Mononuclear cell (primary cell): Measurements from ENCODE around the gene PPP2R2C. TPM values are rescaled to one million over a fixed set of nuclear protein-coding genes. Genes with fewer than 3 reads are reported as not detected.

ENCODE experiments used
- H3K27me3 ChIP-seq: 2 replicates; pipeline ENCODE4 v1.6.0; 2011; ENCODE audit warnings: low read length, control low read depth; ENCODE audit not compliant: insufficient read depth
- H3K4me1 ChIP-seq: 2 replicates; pipeline ENCODE4 v1.5.1; 2011; ENCODE audit warnings: mild to moderate bottlenecking, low read length, control low read depth; ENCODE audit not compliant: insufficient read depth
- H3K4me3 ChIP-seq: 2 replicates; pipeline ENCODE4 v1.5.1; 2011; ENCODE audit warnings: mild to moderate bottlenecking, low read length, moderate library complexity
- H3K9me3 ChIP-seq: 2 replicates; pipeline ENCODE4 v1.5.1; 2011; ENCODE audit warnings: low read depth, mild to moderate bottlenecking, control low read depth, low read length
- total RNA-seq: library from RNA; depleted of rRNA; stranded (reverse); fragments of >200 nt; gene quantifications from one replicate; pipeline ENCODE4 v1.2.3, GENCODE V29; 2012

PPP2R2C gene
- total RNA-seq, 1 donor = not detected

DNA sequence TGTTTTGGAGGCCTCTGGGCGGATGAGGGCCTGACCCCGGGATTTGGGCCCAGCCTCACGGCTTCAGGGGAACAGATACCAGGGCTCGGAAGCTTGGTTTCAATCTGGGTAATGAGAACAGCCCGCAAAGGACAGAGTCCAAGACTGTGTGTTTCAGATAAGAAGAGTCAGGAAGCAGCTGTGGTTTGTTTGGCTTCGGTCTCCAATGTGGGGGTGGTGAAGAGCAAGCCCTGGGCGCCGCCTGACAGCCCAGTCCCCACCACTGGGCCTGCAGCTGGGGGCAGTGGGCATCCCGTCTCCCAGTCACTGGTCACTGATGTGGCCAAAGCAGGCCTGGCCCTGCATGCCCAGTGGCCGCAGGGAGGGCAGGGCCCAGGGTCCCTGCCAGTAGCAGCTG lies 193.6 kb downstream of the PPP2R2C start:
- Histone ChIP-seq H3K4me1 (peaks cover 11% of the 10 kb centered on the region), H3K9me3 (no peaks in the 10 kb centered on the region), H3K27me3 (no peaks in the 10 kb centered on the region), H3K4me3 (no peak overlapping the region)

DNA sequence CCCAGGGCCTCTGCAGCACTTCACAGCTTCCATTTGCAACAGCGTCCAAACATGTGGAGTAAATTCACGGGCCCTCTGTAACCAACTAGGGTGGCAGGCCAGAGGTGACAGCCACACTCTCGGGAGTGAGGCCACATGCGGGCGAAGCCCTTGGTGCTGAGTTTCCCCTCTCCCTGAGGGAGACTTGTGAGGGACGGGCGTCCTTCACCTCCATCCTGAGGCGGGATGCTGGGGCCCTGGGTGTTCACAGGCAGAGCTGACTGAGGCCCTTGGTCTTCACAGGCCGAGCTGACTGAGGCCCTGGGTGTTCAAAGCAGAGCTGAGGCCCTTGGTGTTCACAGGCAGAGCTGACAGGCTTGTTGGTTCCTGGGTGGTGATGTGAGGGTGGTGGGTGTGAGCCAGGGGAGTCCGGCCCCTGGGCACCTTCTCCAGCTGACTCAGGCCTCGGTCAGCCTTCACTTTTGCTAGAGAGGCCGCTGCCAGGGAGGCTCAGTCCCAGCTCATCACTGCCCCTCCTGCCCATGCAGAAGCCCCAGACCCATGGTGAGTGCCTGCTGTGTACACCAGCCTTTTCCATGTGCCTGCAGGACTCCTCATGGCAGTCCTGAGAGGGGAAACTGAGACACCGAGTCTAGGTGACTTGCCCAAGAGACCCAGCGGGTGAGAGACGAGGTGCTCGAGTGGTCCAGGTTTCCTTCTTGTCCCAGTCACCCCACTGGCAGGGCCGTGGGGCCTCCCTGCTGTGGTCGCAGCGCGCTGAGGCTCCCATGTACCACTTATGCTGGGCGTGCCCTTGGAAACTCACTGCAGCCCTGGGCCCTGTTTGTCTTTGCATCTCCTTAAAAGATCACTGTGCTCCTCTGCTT lies 194.2 kb downstream of the PPP2R2C start:
- H3K27me3 ChIP-seq = no peaks in the 10 kb centered on the region

DNA sequence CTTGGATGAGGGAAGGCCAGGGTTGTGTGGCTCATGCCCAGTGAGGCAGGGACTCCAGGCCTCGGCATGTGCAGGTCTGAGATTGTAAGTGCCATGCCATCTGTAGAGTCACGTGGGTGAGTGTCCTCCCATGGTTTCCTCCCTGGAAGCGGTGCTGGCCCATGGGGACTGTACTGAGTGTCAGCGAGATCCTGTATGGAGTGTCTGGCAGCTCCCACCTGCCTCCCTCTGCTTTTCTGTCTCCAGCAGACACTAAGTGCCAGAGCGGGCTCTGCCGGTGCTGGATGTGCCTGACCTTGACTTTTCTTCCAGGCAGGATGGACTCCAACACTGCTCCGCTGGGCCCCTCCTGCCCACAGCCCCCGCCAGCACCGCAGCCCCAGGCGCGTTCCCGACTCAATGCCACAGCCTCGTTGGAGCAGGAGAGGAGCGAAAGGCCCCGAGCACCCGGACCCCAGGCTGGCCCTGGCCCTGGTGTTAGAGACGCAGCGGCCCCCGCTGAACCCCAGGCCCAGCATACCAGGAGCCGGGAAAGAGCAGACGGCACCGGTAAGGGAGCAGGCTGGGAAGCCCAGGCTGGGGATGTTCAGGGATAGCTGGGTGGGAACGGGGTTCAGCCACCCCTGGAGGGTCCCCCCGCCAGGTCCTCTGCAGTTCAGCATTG lies 195.1 kb downstream of the PPP2R2C start:
- Histone ChIP-seq H3K4me1 (peaks cover 11% of the 10 kb centered on the region), H3K27me3 (no peaks in the 10 kb centered on the region), H3K9me3 (no peaks in the 10 kb centered on the region), H3K4me3 (no peak overlapping the region)

More for the DNA sequence above, 194.2 kb downstream of the PPP2R2C start:
- no peaks in the 10 kb centered on the region for H3K9me3 ChIP-seq
- H3K4me1 ChIP-seq = peaks cover 11% of the 10 kb centered on the region
- H3K4me3 ChIP-seq = no peak overlapping the region

DNA sequence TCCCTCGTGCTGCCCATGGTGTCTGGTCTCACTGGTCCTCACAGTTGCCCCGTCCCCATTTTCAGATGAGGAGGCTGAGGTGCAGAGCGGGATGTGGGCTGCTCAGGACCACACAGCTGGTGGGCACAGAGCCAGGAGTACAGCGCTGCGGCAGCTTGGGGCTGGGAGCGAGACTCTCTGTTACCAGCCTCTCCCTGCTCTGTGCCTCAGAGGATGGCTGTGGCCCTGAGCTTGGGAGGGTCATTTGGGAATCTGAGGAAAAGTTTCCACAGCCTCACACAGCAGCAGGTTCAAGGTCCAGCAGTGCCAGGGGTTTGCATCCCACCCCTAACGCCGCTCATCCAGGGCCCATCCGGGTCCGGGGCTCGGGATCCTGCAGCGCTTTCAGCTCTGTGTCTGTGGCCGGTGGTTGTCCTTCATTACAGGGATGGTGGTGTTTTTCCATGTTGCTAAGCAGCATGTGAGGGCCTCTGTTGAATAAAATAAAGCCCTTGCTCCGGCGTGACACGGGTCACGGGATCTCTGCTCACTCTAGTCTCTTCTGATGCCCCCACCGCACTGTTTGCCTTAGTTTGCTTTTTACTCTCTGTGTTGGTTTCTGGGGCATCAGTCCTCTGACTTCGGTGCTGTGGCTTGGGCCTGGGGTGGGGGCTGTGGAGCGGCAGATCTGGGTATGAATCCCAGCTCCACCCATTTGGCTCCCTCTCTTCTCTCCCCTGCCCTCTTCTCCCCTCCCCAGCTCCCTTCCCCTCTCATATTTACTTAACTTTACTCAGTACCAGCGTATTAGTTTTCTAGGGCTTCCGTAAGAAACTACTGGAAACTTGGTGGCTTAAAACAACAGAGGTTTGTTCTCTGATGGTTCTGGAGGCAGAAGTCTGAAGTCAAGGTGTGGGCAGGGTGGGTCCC lies 196.3 kb downstream of the PPP2R2C start:
- Histone ChIP-seq H3K27me3 (no peaks in the 10 kb centered on the region), H3K4me3 (no peak overlapping the region), H3K9me3 (no peaks in the 10 kb centered on the region), H3K4me1 (peaks cover 11% of the 10 kb centered on the region)

DNA sequence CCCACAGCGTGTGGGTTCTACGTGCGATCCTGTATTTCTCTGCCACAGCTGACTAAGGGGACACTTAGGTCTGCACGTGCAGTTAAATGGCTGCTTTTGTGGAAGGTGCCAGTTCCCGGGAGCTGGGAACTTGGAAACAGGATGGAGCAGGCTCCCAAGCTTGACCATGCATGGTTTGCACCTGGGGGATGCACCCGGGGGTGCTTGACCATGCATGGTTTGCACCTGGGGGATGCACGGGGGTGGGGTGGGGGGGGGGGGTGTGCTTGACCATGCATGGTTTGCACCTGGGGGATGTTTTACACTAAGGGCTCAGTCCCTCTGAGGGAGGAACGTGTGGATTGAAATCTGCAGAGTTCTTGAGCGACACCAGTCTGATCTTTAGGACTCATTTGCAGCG lies 197.1 kb downstream of the PPP2R2C start:
- peaks cover 7% of the 10 kb centered on the region for H3K27me3 ChIP-seq
- H3K9me3 ChIP-seq = no peaks in the 10 kb centered on the region
- H3K4me1 ChIP-seq = peaks cover 15% of the 10 kb centered on the region
- no peak overlapping the region for H3K4me3 ChIP-seq

DNA sequence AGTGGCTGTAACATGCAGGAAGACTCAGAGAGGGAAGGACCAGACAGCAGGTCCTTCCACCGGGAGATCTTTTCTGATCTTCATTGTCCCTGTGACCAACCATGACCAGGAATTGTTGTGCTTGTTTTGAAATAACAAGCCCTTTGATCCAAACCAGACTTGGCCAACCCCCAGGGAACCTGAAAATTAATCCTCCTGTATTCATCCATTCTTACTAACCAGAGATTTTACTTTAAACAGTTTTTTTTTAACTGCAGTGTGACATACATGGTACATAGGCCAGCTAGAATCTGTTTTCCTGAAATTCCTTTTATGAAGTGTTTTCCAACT lies 198.8 kb downstream of the PPP2R2C start:
- Histone ChIP-seq H3K4me1 (peaks cover 17% of the 10 kb centered on the region), H3K4me3 (no peak overlapping the region), H3K27me3 (peaks cover 12% of the 10 kb centered on the region), H3K9me3 (no peaks in the 10 kb centered on the region)

DNA sequence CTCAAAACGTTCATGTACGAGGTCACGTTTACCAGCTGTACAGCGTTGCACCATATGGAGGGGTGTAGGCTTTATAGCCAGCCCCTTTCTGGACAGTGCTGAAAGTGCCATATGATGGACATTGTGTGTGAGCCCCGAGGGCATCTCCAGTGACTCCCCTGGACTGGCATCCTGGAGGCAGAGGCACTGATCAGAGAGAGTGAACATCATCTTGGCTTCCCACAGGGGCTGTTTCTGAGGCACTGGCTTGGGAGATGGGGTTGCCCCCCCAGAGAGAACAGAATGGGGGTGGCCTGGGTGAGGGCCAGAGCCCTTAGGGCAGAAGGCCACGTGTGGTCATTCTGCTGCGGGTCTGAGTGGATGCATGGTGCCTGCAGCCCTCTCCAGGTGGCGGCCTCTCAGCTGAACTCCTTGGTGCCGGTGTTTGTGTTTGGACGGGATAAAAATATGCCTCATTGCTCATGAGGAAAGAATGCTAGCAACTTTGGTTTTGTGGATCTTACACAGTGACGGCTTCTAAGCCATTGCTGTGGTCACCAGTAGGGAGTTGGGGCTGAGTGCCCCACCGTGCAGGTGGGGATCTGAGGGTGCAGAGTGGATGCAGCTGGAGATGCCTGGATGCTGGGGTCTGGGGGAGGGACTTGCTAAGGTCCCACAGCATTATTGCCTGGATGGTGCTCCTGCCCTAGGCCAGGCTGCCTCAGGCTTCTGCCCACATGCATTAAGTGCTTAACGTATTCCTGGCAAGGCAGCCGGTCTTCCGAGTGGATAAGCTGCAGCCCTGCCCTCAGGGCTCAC lies 199.4 kb downstream of the PPP2R2C start:
- H3K9me3 ChIP-seq = no peaks in the 10 kb centered on the region
- peaks cover 15% of the 10 kb centered on the region for H3K4me1 ChIP-seq
- no peak overlapping the region for H3K4me3 ChIP-seq
- peaks cover 12% of the 10 kb centered on the region for H3K27me3 ChIP-seq

DNA sequence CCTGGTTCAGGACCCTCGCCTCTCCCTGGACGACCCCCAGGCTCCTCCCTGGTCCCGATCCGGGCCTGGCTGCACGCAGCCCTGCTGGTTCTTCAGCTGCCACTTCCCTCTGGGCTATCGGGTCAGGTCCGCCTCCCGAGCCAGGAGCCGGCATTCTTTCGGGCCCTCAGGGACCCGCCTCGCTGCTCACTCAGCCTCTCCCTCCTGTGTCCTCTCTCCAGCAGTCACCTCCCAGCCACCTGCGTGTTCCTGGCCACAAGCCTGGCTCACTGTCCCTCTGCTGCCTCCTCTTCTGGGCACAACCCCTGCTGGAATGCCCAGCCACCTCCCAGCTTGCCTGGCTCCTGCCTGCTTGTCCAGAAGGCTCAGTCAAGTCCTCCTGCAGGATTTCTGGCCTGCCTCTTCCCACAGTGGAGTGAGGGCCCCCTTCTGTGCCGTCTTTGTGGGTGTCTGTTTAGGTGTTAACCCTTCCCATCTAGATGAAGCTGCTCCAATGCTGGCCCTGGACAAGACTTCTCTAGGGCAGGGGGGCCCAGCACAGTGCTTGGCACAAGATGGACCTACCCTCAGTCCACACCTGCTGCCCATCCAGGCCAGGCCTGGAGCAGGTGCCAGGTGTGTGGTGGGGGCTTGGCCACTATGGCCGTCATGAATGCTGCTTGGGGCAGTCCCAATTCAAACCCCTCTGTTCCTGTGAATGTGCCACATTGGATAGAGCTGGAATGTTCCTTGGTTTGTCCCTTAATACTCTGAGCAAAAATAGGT lies 200.5 kb downstream of the PPP2R2C start:
- Histone ChIP-seq H3K4me3 (no peak overlapping the region), H3K27me3 (peaks cover 12% of the 10 kb centered on the region), H3K4me1 (peaks cover 19% of the 10 kb centered on the region), H3K9me3 (no peaks in the 10 kb centered on the region)

DNA sequence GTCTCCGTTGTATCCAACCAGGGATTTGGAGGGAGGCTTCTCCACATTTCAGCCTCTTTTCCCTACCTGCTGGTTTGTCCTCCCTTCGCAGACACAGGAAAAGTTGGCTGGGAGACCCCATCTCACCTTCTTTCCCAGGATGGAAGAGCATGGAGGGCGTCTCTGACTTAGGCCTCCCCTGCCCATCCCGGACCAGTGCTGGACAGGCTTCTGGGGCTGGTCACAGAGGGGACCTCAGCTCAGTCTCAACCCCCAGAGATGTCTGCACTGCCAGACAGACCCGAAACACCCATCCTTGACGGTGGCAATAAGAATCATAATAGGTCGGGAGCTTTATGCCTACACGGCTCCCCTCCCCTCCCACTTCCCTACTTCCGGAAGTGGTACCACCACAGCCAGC lies 201.2 kb downstream of the PPP2R2C start:
- peaks cover 12% of the 10 kb centered on the region for H3K27me3 ChIP-seq

DNA sequence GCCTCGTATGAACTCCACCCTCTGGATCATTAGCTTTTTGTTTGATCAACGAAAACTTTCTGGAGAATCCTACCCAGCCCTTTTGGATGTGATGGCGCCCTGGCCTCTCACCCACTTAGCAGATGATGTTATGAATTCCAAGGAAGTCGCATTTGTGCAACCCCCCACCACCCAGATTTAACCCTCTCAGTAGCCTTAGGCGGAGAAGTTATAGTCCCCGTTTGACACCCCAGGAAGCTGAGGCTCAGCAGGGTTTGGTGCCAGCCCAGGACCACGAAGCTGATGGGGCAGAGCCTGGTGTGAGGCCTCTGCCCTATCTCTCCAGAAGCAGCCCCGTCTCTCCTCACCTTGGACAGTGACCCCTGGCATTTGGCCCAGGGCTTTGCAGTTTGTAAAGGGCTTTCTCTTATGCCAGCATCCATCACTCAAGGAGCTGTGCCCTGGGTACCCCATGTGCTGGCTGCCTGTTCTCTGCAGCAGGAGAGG lies 201.7 kb downstream of the PPP2R2C start:
- H3K27me3 ChIP-seq = peaks cover 12% of the 10 kb centered on the region
- no peak overlapping the region for H3K4me3 ChIP-seq
- peaks cover 19% of the 10 kb centered on the region for H3K4me1 ChIP-seq
- H3K9me3 ChIP-seq = no peaks in the 10 kb centered on the region

More for the DNA sequence above, 201.2 kb downstream of the PPP2R2C start:
- H3K4me3 ChIP-seq = no peak overlapping the region
- H3K4me1 ChIP-seq = peaks cover 19% of the 10 kb centered on the region
- no peaks in the 10 kb centered on the region for H3K9me3 ChIP-seq

Other genes starting within 250 kb of the PPP2R2C start
- 0.42 TPM for gene WFS1, start 202.8 kb downstream of the PPP2R2C start, total RNA-seq
- 16.7 TPM for gene MAN2B2, start 102.6 kb upstream of the PPP2R2C start, total RNA-seq
- gene MRFAP1, start 168.1 kb upstream of the PPP2R2C start, total RNA-seq = 77.9 TPM
- gene S100P, start 221.3 kb upstream of the PPP2R2C start, total RNA-seq = 0.31 TPM
- gene MRFAP1L1, start 237.3 kb upstream of the PPP2R2C start, total RNA-seq = 42.8 TPM
- 12.8 TPM for gene BLOC1S4, start 243.6 kb upstream of the PPP2R2C start, total RNA-seq